Hepatocyte (in vitro differentiated cells): ENCODE data around the gene HACD2.

ENCODE experiments used
- CTCF ChIP-seq: fragments of 200-600 bp; sonication (generic); IDR thresholded peaks from 2 replicates; pipeline ENCODE4 v1.5.1; 2016; ENCODE audit warnings: antibody characterized with exemption, mild to moderate bottlenecking; ENCODE audit not compliant: poor library complexity
- EZH2 ChIP-seq: fragments of 200-600 bp; sonication (generic); IDR thresholded peaks from 2 replicates; pipeline ENCODE4 v1.6.1; 2016; ENCODE audit warnings: antibody characterized with exemption, mild to moderate bottlenecking, borderline replicate concordance
- EZH2phosphoT487 ChIP-seq: fragments of 200-600 bp; sonication (generic); IDR thresholded peaks from one replicate; pipeline ENCODE4 v1.6.1; 2018; ENCODE audit warnings: antibody characterized with exemption, mild to moderate bottlenecking, low read depth, moderate library complexity; ENCODE audit not compliant: unreplicated experiment, severe bottlenecking

GRCh38 chr3:123499322-123499721, 85.5 kb downstream of the HACD2 start:
- no peak for TF ChIP-seq CTCF
- TF ChIP-seq EZH2 = no peak
- no peak for TF ChIP-seq EZH2phosphoT487
